ENCODE results near the gene METTL21A. TPM values are rescaled to one million over a fixed set of nuclear protein-coding genes. Genes with fewer than 3 reads are reported as not detected.

Gene METTL21A
- total and polyA plus RNA-seq, 2 experiments from 2014 or later = 86.0 to 118 TPM

GRCh38 chr2:207606829-207607228 lies 18.4 kb downstream of the METTL21A start:
- TF ChIP-seq ZNF331 (CRISPR knock-in tag; IDR thresholded peaks at IDR 0.05; ENCODE audit: low read depth) (no peak), ZNF114 (CRISPR knock-in tag; IDR thresholded peaks at IDR 0.05) (no peak), NANOG (IDR thresholded peaks at IDR 0.05; ENCODE audit: borderline replicate concordance) (no peak), EZH2phosphoT487 (IDR thresholded peaks at IDR 0.05; ENCODE audit: unreplicated experiment) (no peak), EZH2 (IDR thresholded peaks at IDR 0.05; ENCODE audit: low read depth, unreplicated experiment) (no peak)
- H3K36me3 Mint-ChIP-seq (ENCODE audit: low read depth) = peaks cover 22% of the 10 kb centered on the region
- no peaks in the 10 kb centered on the region for H3K4me1 ChIP-seq (ENCODE audit: insufficient read depth)
- no peak overlapping the region for H2AFZ ChIP-seq
- no peak overlapping the region for H3K27ac ChIP-seq (ENCODE audit: low read depth)
- peaks cover 11% of the 10 kb centered on the region; the same call in 1 of the 2 replicates for H3K36me3 ChIP-seq (ENCODE audit: insufficient read depth)
- H3K27me3 Mint-ChIP-seq (ENCODE audit: insufficient read depth, low read depth, poor library complexity) = no peaks in the 10 kb centered on the region
- H3K27ac Mint-ChIP-seq = no peak overlapping the region
- peaks cover 9% of the 10 kb centered on the region for H3F3A ChIP-seq (replicated peaks; ENCODE audit: low read depth)
- ATAC-seq (no peak), DNase-seq (ENCODE audit: low spot score) (no peak)
- peaks cover 7% of the 10 kb centered on the region; the same call in 1 of the 2 replicates for H4K20me1 ChIP-seq (replicated peaks; ENCODE audit: insufficient read depth)
- H3K9me2 ChIP-seq (ENCODE audit: insufficient read depth) = no peaks in the 10 kb centered on the region; the same call in 1 of the 2 replicates
- no peaks in the 10 kb centered on the region for H3K4me1 Mint-ChIP-seq
- H3K4me3 ChIP-seq = no peak overlapping the region
- no peak overlapping the region for H3K4me2 ChIP-seq
- H3K9me3 Mint-ChIP-seq = no peaks in the 10 kb centered on the region
- no peak overlapping the region for H3K4me3 Mint-ChIP-seq
- no peaks in the 10 kb centered on the region for H3K27me3 ChIP-seq (ENCODE audit: insufficient read depth)
- H3K79me2 ChIP-seq (replicated peaks; ENCODE audit: insufficient read depth) = no peaks in the 10 kb centered on the region; the same call in 1 of the 2 replicates

GRCh38 chr2:207606399-207606798 lies 18.8 kb downstream of the METTL21A start:
- DNase-seq (ENCODE audit: low spot score) (no peak), ATAC-seq (no peak)
- Histone ChIP-seq H4K20me1 (replicated peaks; ENCODE audit: insufficient read depth) (peaks cover 7% of the 10 kb centered on the region; the same call in 1 of the 2 replicates), H3K27me3 (ENCODE audit: insufficient read depth) (no peaks in the 10 kb centered on the region), H2AFZ (no peak overlapping the region), H3K4me3 (no peak overlapping the region), H3K4me1 (ENCODE audit: insufficient read depth) (no peaks in the 10 kb centered on the region), H3K27ac (ENCODE audit: low read depth) (no peak overlapping the region), H3K36me3 (ENCODE audit: insufficient read depth) (peaks cover 11% of the 10 kb centered on the region; the same call in 1 of the 2 replicates), H3K9me2 (ENCODE audit: insufficient read depth) (no peaks in the 10 kb centered on the region; the same call in 1 of the 2 replicates), H3K4me2 (no peak overlapping the region), H3F3A (replicated peaks; ENCODE audit: low read depth) (peaks cover 9% of the 10 kb centered on the region), H3K79me2 (replicated peaks; ENCODE audit: insufficient read depth) (no peaks in the 10 kb centered on the region; the same call in 1 of the 2 replicates)
- Mint-ChIP-seq H3K9me3 (no peaks in the 10 kb centered on the region), H3K4me1 (no peaks in the 10 kb centered on the region), H3K36me3 (ENCODE audit: low read depth) (peaks cover 22% of the 10 kb centered on the region), H3K27me3 (ENCODE audit: insufficient read depth, low read depth, poor library complexity) (no peaks in the 10 kb centered on the region), H3K27ac (no peak overlapping the region), H3K4me3 (no peak overlapping the region)
- TF ChIP-seq POLR2AphosphoS5 (IDR thresholded peaks at IDR 0.05; ENCODE audit: low read depth) (no peak), EZH2 (IDR thresholded peaks at IDR 0.05; ENCODE audit: low read depth, unreplicated experiment) (no peak), JUNB (IDR thresholded peaks at IDR 0.05; ENCODE audit: unreplicated experiment) (no peak), STAT1 (IDR thresholded peaks at IDR 0.05; ENCODE audit: unreplicated experiment) (no peak), NANOG (IDR thresholded peaks at IDR 0.05; ENCODE audit: borderline replicate concordance) (no peak), ZNF114 (CRISPR knock-in tag; IDR thresholded peaks at IDR 0.05) (no peak), ZNF462 (CRISPR knock-in tag; IDR thresholded peaks at IDR 0.05) (no peak), EZH2phosphoT487 (IDR thresholded peaks at IDR 0.05; ENCODE audit: unreplicated experiment) (no peak), ZNF331 (CRISPR knock-in tag; IDR thresholded peaks at IDR 0.05; ENCODE audit: low read depth) (no peak), ETS1 (IDR thresholded peaks at IDR 0.05) (no peak), REST (IDR thresholded peaks at IDR 0.05; ENCODE audit: unreplicated experiment) (no peak)
